Caco-2 (cell line): ENCODE data around the gene CLEC16A. TPM values are rescaled to one million over a fixed set of nuclear protein-coding genes. Genes with fewer than 3 reads are reported as not detected.

Source experiments
- BruUV-seq: library from RNA; stranded (reverse); fragments of 400-500 nt; replicated peaks from 2 replicates; lab custom pipeline; 2021; lab: Mats Ljungman, UMichigan
- CTCF ChIA-PET: fragments of 300-600 bp; sonication (Branson Sonifier 250); formaldehyde crosslinking; loops from one replicate; lab custom pipeline; 2022; ENCODE audit warnings: antibody characterized with exemption; lab: Charles Lee
- POLR2A ChIA-PET: fragments of 300-600 bp; sonication (Branson Sonifier 250); formaldehyde crosslinking; loops from one replicate; lab custom pipeline; 2022; ENCODE audit warnings: antibody characterized with exemption; lab: Charles Lee
- DNase-seq, 2 experiments: peaks; one replicate each; pipeline versions ENCODE4 v3.0.0 to v3.0.0-alpha.2; 2020 to 2022
- H3K27me3 ChIP-seq: replicated peaks from 2 replicates; pipeline ENCODE4 v1.6.0; 2011; ENCODE audit warnings: low read length; ENCODE audit not compliant: control insufficient read depth, insufficient read depth
- H3K36me3 ChIP-seq: 2 replicates; pipeline ENCODE4 v1.5.1; 2011; ENCODE audit warnings: low read length; ENCODE audit not compliant: control insufficient read depth, insufficient read depth
- H3K4me1 ChIP-seq: fragments of 250-450 bp; sonication (Bioruptor Pico); 2 replicates; pipeline ENCODE4 v1.5.1; 2020; ENCODE audit warnings: mild to moderate bottlenecking
- H3K4me3 ChIP-seq: 2 replicates; pipeline ENCODE4 v1.5.1; 2011; ENCODE audit warnings: low read depth, mild to moderate bottlenecking, control low read depth, low read length
- H3K9me3 ChIP-seq: fragments of 250-450 bp; sonication (Bioruptor Pico); 2 replicates; pipeline ENCODE4 v1.5.1; 2020; ENCODE audit warnings: mild to moderate bottlenecking, moderate library complexity
- H3K27ac Mint-ChIP-seq: one replicate; pipeline ENCODE4 v1.8.0; 2022; ENCODE audit warnings: mixed read lengths; ENCODE audit not compliant: unreplicated experiment
- H3K27me3 Mint-ChIP-seq: one replicate; pipeline ENCODE4 v1.8.0; 2022; ENCODE audit warnings: mixed read lengths; ENCODE audit not compliant: insufficient read depth, unreplicated experiment
- H3K36me3 Mint-ChIP-seq: one replicate; pipeline ENCODE4 v1.8.0; 2022; ENCODE audit warnings: mild to moderate bottlenecking, mixed read lengths; ENCODE audit not compliant: insufficient read depth, unreplicated experiment
- H3K4me1 Mint-ChIP-seq: one replicate; pipeline ENCODE4 v1.8.0; 2022; ENCODE audit warnings: low read depth, mixed read lengths; ENCODE audit not compliant: unreplicated experiment
- H3K4me3 Mint-ChIP-seq: one replicate; pipeline ENCODE4 v1.8.0; 2022; ENCODE audit warnings: mild to moderate bottlenecking, moderate library complexity, mixed read lengths; ENCODE audit not compliant: unreplicated experiment
- H3K9me3 Mint-ChIP-seq: one replicate; pipeline ENCODE4 v1.8.0; 2022; ENCODE audit warnings: mixed read lengths; ENCODE audit not compliant: unreplicated experiment
- CTCF ChIP-seq, 2 experiments: fragments of 200-600 bp in 1 of 2; IDR thresholded peaks; 1 replicate in 1 of 2; 2 replicates in 1 of 2; pipeline versions ENCODE4 v1.5.1 to v1.8.0; 2011 to 2022; ENCODE audit warnings: antibody characterized with exemption in 1 of 2, control low read depth in 1 of 2, inconsistent platforms in 1 of 2, low read depth in 1 of 2, low read length in 1 of 2, mild to moderate bottlenecking in 1 of 2, moderate library complexity in 1 of 2; ENCODE audit not compliant: insufficient read depth in 1 of 2, severe bottlenecking in 1 of 2, unreplicated experiment in 1 of 2
- intact Hi-C: fragments of 100-400 bp; cut with micrococcal nuclease; formaldehyde crosslinking; loops from one replicate; pipeline ENCODE4 v1.10.0; 2022; ENCODE audit not compliant: unreplicated experiment
- total RNA-seq: library from RNA; stranded (reverse); gene quantifications from 2 replicates; pipeline ENCODE4 v1.2.3, GENCODE V29; 2022

CLEC16A gene
- total RNA-seq, 1 experiment from 2014 or later: 27.0 TPM

GRCh38 chr16:10972819-10973464 lies 28.6 kb downstream of the CLEC16A start:
- Mint-ChIP-seq H3K36me3 (peaks cover 12% of the 10 kb centered on the region), H3K9me3 (no peaks in the 10 kb centered on the region), H3K27me3 (no peaks in the 10 kb centered on the region), H3K4me3 (no peak overlapping the region), H3K4me1 (no peaks in the 10 kb centered on the region), H3K27ac (no peak overlapping the region)
- 0 out of 2 replicates have a peak, but pooled peaks cover 3% of the 10 kb centered on the region for H3K4me1 ChIP-seq
- intact Hi-C loops: no loop called here
- H3K36me3 ChIP-seq: no peaks in the 10 kb centered on the region; the same call in 1 of the 2 replicates
- no TSS peak for BruUV-seq
- no peak for DNase-seq
- no peaks in the 10 kb centered on the region for H3K9me3 ChIP-seq
- no peak overlapping the region for H3K4me3 ChIP-seq
- ChIA-PET CTCF (no interaction called here), POLR2A (no interaction called here)
- no peak for TF ChIP-seq CTCF (IDR thresholded peaks at IDR 0.05; ENCODE audit: insufficient read depth in 1 of 2, low read depth in 1 of 2, low read length in 1 of 2, severe bottlenecking in 1 of 2, unreplicated experiment in 1 of 2)
- no peaks in the 10 kb centered on the region for H3K27me3 ChIP-seq

DNA sequence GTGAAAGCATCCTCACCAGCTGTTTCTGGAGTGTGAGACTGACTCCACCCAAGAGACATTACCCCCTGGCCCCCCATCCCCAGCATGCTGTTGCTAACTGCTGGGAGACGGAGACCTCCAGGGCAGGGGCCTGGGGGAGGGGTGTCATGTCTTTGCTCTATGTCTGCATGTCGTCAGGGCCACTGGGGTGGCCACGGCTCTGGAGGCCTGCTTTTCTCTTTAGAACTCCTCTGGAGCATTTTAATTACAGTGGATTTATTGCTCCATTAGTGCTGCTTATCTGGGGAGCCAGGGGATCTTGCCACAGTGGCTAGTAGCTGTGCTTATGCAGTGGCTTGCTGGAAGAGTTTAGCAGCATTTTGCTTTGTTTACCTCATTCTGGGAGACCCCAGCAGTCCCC lies 32.3 kb downstream of the CLEC16A start:
- Mint-ChIP-seq H3K9me3 (no peaks in the 10 kb centered on the region), H3K27me3 (no peaks in the 10 kb centered on the region), H3K4me3 (no peak overlapping the region), H3K4me1 (no peaks in the 10 kb centered on the region), H3K36me3 (peaks cover 12% of the 10 kb centered on the region), H3K27ac (no peak overlapping the region)
- H3K4me1 ChIP-seq: 0 out of 2 replicates have a peak, but pooled peaks cover 1% of the 10 kb centered on the region
- ChIA-PET POLR2A (no interaction called here), CTCF (no interaction called here)
- BruUV-seq: no TSS peak
- no peaks in the 10 kb centered on the region; the same call in 1 of the 2 replicates for H3K36me3 ChIP-seq
- no peak for DNase-seq
- no peak for TF ChIP-seq CTCF (IDR thresholded peaks at IDR 0.05; ENCODE audit: insufficient read depth in 1 of 2, low read depth in 1 of 2, low read length in 1 of 2, severe bottlenecking in 1 of 2, unreplicated experiment in 1 of 2)
- intact Hi-C loops: no loop called here
- H3K9me3 ChIP-seq: no peaks in the 10 kb centered on the region
- no peak overlapping the region for H3K4me3 ChIP-seq
- H3K27me3 ChIP-seq: no peaks in the 10 kb centered on the region

GRCh38 chr16:10978124-10978523 lies 33.8 kb downstream of the CLEC16A start:
- TF ChIP-seq CTCF (IDR thresholded peaks at IDR 0.05; ENCODE audit: insufficient read depth in 1 of 2, low read depth in 1 of 2, low read length in 1 of 2, severe bottlenecking in 1 of 2, unreplicated experiment in 1 of 2): no peak
- intact Hi-C loops: no loop called here
- Mint-ChIP-seq H3K9me3 (no peaks in the 10 kb centered on the region), H3K36me3 (peaks cover 8% of the 10 kb centered on the region), H3K4me3 (no peak overlapping the region), H3K27me3 (no peaks in the 10 kb centered on the region), H3K4me1 (no peaks in the 10 kb centered on the region), H3K27ac (no peak overlapping the region)
- no TSS peak for BruUV-seq
- Histone ChIP-seq H3K4me3 (no peak overlapping the region), H3K9me3 (no peaks in the 10 kb centered on the region), H3K27me3 (no peaks in the 10 kb centered on the region), H3K36me3 (no peaks in the 10 kb centered on the region; the same call in 1 of the 2 replicates), H3K4me1 (no peaks in the 10 kb centered on the region)
- ChIA-PET CTCF (interaction anchor here (0.7 kb wide), 1 partner anchor 278 kb away, joined by 3 read pairs; the partner anchor contains the start of gene SOCS1), POLR2A (no interaction called here)
- no peak for DNase-seq
